ENCODE results near the gene FAM161B. TPM values are rescaled to one million over a fixed set of nuclear protein-coding genes. Genes with fewer than 3 reads are reported as not detected.

FAM161B gene
- polyA plus RNA-seq, 1 of the 3 experiments (the other 2 are of a cell fraction), result 1.4 TPM

DNA sequence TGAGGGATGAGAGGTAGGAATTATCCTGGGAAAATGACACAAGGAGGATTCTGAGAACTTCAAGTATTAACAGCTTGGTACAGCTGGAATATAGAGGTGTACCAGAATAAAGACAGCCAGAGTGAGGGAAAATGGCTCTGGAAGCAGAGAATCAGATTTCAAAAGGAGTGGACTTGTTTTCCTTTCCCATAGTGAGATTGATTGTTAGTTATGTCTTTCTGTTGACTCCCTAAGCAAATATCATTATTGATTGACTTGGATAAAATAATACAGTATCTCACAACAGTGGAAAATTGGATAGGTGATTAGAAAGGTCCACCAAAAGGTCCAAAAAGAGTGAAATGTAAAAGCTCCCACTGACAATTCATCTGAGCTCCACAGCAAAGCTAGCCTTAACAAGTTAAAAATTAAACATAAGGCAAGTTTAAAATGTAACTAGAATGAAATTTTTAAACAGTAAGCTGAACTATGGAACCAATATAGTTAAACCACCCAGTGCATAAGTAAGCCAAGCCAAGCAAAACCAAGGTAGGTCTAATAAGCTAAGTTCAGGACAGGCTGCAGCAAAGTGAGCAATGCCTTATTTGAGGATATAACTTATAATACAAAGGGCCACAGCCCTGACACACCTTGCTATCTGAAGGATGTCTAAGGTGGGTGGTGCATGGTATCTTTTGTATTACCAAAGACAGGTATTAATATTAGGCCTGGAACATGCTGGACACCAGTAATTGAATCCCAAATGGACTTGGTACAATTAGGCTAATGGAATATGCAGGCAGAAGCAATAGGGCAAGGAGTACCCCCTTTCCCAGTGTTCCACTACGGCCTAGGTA is 47.4 kb upstream of the FAM161B start:
- no peaks in the 10 kb centered on the region for H3K79me2 ChIP-seq (ENCODE audit: insufficient read depth)
- no peaks in the 10 kb centered on the region for H4K20me1 ChIP-seq (ENCODE audit: insufficient read depth)
- H3K4me3 ChIP-seq (ENCODE audit: low read depth in 2 of 2, low read length in 1 of 2), result no peak overlapping the region
- H3K36me3 ChIP-seq (replicated peaks in 1 of 2; ENCODE audit: control insufficient read depth in 1 of 2, insufficient read depth in 2 of 2, low read length in 1 of 2), result peaks cover 0 to 3% of the 10 kb centered on the region in 2 experiments
- TF ChIP-seq SIN3A (IDR thresholded peaks at IDR 0.05; ENCODE audit: borderline replicate concordance, low read depth, low read length) (no peak), CHD2 (IDR thresholded peaks at IDR 0.05; ENCODE audit: low read length, partially characterized antibody) (no peak), SMC3 (IDR thresholded peaks at IDR 0.05; ENCODE audit: low read depth, low read length) (no peak), EP300 (IDR thresholded peaks at IDR 0.05; ENCODE audit: borderline replicate concordance in 1 of 2, low read depth in 1 of 2, low read length in 1 of 2) (no peak), NRF1 (IDR thresholded peaks at IDR 0.05; ENCODE audit: low read depth, low read length) (no peak), GABPA (IDR thresholded peaks at IDR 0.05; ENCODE audit: low read depth) (no peak), JUND (IDR thresholded peaks at IDR 0.05) (no peak), NFIC (IDR thresholded peaks at IDR 0.05; ENCODE audit: borderline replicate concordance) (no peak), FOXM1 (IDR thresholded peaks at IDR 0.05; ENCODE audit: low read depth) (no peak), ELF1 (IDR thresholded peaks at IDR 0.05) (no peak), FOSL2 (IDR thresholded peaks at IDR 0.05; ENCODE audit: borderline replicate concordance, low read depth) (no peak), RAD21 (IDR thresholded peaks at IDR 0.05; ENCODE audit: low read length) (no peak), EZH2phosphoT487 (IDR thresholded peaks at IDR 0.05; ENCODE audit: borderline replicate concordance, low read depth) (no peak)
- TF ChIP-seq, protein P1, sequence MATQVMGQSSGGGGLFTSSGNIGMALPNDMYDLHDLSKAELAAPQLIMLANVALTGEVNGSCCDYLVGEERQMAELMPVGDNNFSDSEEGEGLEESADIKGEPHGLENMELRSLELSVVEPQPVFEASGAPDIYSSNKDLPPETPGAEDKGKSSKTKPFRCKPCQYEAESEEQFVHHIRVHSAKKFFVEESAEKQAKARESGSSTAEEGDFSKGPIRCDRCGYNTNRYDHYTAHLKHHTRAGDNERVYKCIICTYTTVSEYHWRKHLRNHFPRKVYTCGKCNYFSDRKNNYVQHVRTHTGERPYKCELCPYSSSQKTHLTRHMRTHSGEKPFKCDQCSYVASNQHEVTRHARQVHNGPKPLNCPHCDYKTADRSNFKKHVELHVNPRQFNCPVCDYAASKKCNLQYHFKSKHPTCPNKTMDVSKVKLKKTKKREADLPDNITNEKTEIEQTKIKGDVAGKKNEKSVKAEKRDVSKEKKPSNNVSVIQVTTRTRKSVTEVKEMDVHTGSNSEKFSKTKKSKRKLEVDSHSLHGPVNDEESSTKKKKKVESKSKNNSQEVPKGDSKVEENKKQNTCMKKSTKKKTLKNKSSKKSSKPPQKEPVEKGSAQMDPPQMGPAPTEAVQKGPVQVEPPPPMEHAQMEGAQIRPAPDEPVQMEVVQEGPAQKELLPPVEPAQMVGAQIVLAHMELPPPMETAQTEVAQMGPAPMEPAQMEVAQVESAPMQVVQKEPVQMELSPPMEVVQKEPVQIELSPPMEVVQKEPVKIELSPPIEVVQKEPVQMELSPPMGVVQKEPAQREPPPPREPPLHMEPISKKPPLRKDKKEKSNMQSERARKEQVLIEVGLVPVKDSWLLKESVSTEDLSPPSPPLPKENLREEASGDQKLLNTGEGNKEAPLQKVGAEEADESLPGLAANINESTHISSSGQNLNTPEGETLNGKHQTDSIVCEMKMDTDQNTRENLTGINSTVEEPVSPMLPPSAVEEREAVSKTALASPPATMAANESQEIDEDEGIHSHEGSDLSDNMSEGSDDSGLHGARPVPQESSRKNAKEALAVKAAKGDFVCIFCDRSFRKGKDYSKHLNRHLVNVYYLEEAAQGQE (IDR thresholded peaks at IDR 0.05; ENCODE audit: low read depth, low read length), result no peak
- TF ChIP-seq, protein P2, sequence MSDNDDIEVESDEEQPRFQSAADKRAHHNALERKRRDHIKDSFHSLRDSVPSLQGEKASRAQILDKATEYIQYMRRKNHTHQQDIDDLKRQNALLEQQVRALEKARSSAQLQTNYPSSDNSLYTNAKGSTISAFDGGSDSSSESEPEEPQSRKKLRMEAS (IDR thresholded peaks at IDR 0.05; ENCODE audit: low read depth), result no peak
- TF ChIP-seq, protein P3, sequence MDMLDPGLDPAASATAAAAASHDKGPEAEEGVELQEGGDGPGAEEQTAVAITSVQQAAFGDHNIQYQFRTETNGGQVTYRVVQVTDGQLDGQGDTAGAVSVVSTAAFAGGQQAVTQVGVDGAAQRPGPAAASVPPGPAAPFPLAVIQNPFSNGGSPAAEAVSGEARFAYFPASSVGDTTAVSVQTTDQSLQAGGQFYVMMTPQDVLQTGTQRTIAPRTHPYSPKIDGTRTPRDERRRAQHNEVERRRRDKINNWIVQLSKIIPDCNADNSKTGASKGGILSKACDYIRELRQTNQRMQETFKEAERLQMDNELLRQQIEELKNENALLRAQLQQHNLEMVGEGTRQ (IDR thresholded peaks at IDR 0.05; ENCODE audit: borderline replicate concordance, low read depth, low read length), result no peak
- no peak overlapping the region for H3K27ac ChIP-seq (ENCODE audit: low read depth in 2 of 2, low read length in 1 of 2)
- ChIA-PET POLR2A (no interaction called here), CTCF (no interaction called here)
- H3K4me1 ChIP-seq (ENCODE audit: control insufficient read depth in 1 of 2, insufficient read depth in 2 of 2, low read depth in 1 of 2, low read length in 1 of 2), result no peaks in the 10 kb centered on the region
- H3K9ac ChIP-seq, result no peak overlapping the region
- WGBS (ENCODE audit: low lambda C conversion rate), result 82% methylated on average over 1 of the region's 1 CpG
- no peaks in the 10 kb centered on the region for H3K27me3 ChIP-seq (ENCODE audit: insufficient read depth)
- H3K4me2 ChIP-seq, result no peak overlapping the region
- no peaks in the 10 kb centered on the region for H3K9me2 ChIP-seq
- no peak overlapping the region for H2AFZ ChIP-seq (ENCODE audit: low read depth)
- H3F3A ChIP-seq (replicated peaks; ENCODE audit: insufficient read depth), result no peaks in the 10 kb centered on the region
- no peaks in the 10 kb centered on the region for H3K9me3 ChIP-seq
- no peak for DNase-seq

Data from SK-N-SH (cell line).